HEK293 (cell line): Measurements from ENCODE around the gene SHISAL2A.
A peak's percentile ranks its signal among the peaks of the same experiment; 100 is the strongest.

Experiments used
- GLIS1 ChIP-seq: fragments of 450-650 bp; formaldehyde crosslinking; IDR thresholded peaks from 2 replicates; pipeline ENCODE4 v1.5.1; 2016; ENCODE audit warnings: missing biosample characterization, missing genetic modification characterization
- HOXA7 ChIP-seq: sonication (generic); formaldehyde crosslinking; IDR thresholded peaks from 2 replicates; pipeline ENCODE4 v1.8.1; 2022; ENCODE audit warnings: missing genetic modification reagents, borderline replicate concordance
- HOXD13 ChIP-seq: sonication (generic); formaldehyde crosslinking; IDR thresholded peaks from 2 replicates; pipeline ENCODE4 v1.8.0; 2022; ENCODE audit warnings: missing genetic modification reagents, borderline replicate concordance
- KLF17 ChIP-seq: fragments of 450-650 bp; formaldehyde crosslinking; IDR thresholded peaks from 2 replicates; pipeline ENCODE4 v1.5.1; 2016; ENCODE audit warnings: missing biosample characterization, missing genetic modification characterization
- MYNN ChIP-seq: fragments of 450-650 bp; formaldehyde crosslinking; IDR thresholded peaks from 2 replicates; pipeline ENCODE4 v1.5.1; 2016; ENCODE audit warnings: missing biosample characterization, missing genetic modification characterization, borderline replicate concordance
- OSR2 ChIP-seq: fragments of 450-650 bp; formaldehyde crosslinking; IDR thresholded peaks from 2 replicates; pipeline ENCODE4 v1.5.1; 2016; ENCODE audit warnings: missing biosample characterization, missing genetic modification characterization
- PRDM10 ChIP-seq: fragments of 450-650 bp; formaldehyde crosslinking; IDR thresholded peaks from 2 replicates; pipeline ENCODE4 v1.5.1; 2016; ENCODE audit warnings: missing biosample characterization, missing genetic modification characterization
- ZBTB1 ChIP-seq: fragments of 450-650 bp; formaldehyde crosslinking; IDR thresholded peaks from 2 replicates; pipeline ENCODE4 v1.5.1; 2016; ENCODE audit warnings: missing biosample characterization, missing genetic modification characterization
- ZBTB20 ChIP-seq: fragments of 450-650 bp; formaldehyde crosslinking; IDR thresholded peaks from 2 replicates; pipeline ENCODE4 v1.5.1; 2016; ENCODE audit warnings: missing biosample characterization, missing genetic modification characterization
- ZBTB44 ChIP-seq: fragments of 450-650 bp; IDR thresholded peaks from 2 replicates; pipeline ENCODE4 v1.5.1; 2018; ENCODE audit warnings: missing biosample characterization, mild to moderate bottlenecking, missing genetic modification characterization
- ZBTB49 ChIP-seq: fragments of 450-650 bp; formaldehyde crosslinking; IDR thresholded peaks from 2 replicates; pipeline ENCODE4 v1.5.1; 2016; ENCODE audit warnings: missing biosample characterization, missing genetic modification characterization, low read depth
- ZFP37 ChIP-seq: fragments of 450-650 bp; formaldehyde crosslinking; IDR thresholded peaks from 2 replicates; pipeline ENCODE4 v1.5.1; 2016; ENCODE audit warnings: missing biosample characterization, missing genetic modification characterization
- ZNF169 ChIP-seq: fragments of 450-650 bp; formaldehyde crosslinking; IDR thresholded peaks from 2 replicates; pipeline ENCODE4 v1.5.1; 2016; ENCODE audit warnings: missing biosample characterization, missing genetic modification characterization
- ZNF280D ChIP-seq: fragments of 450-650 bp; formaldehyde crosslinking; IDR thresholded peaks from 2 replicates; pipeline ENCODE4 v1.5.1; 2016; ENCODE audit warnings: missing biosample characterization, missing genetic modification characterization
- ZNF391 ChIP-seq: fragments of 450-650 bp; formaldehyde crosslinking; IDR thresholded peaks from 2 replicates; pipeline ENCODE4 v1.5.1; 2016; ENCODE audit warnings: low read depth, missing biosample characterization, missing genetic modification characterization, borderline replicate concordance
- ZNF398 ChIP-seq: fragments of 450-650 bp; formaldehyde crosslinking; IDR thresholded peaks from 2 replicates; pipeline ENCODE4 v1.5.1; 2017; ENCODE audit warnings: missing biosample characterization, missing genetic modification characterization
- ZNF621 ChIP-seq: fragments of 450-650 bp; formaldehyde crosslinking; IDR thresholded peaks from 2 replicates; pipeline ENCODE4 v1.5.1; 2017; ENCODE audit warnings: missing biosample characterization, missing genetic modification characterization
- ZNF645 ChIP-seq: fragments of 450-650 bp; formaldehyde crosslinking; IDR thresholded peaks from 2 replicates; pipeline ENCODE4; 2016; ENCODE audit warnings: missing biosample characterization, missing genetic modification characterization

Gene SHISAL2A

GRCh38 chr1:52665006-52665941 is 32.3 kb downstream of the SHISAL2A start (continued):
- TF ChIP-seq PRDM10 (tag by site-specific recombination) (no peak), ZBTB1 (tag by site-specific recombination) (no peak), OSR2 (tag by site-specific recombination) (peak; percentile 36; the same call in 1 of the 2 replicates), MYNN (tag by site-specific recombination) (no peak), ZFP37 (tag by site-specific recombination) (no peak), ZBTB49 (tag by site-specific recombination) (no peak), ZNF169 (tag by site-specific recombination) (no peak), HOXD13 (CRISPR knock-in tag) (no peak), KLF17 (peak; percentile 27; the same call in 1 of the 2 replicates), ZNF621 (tag by site-specific recombination) (no peak), GLIS1 (tag by site-specific recombination) (peak; percentile 22; the same call in 1 of the 2 replicates), ZNF645 (tag by site-specific recombination) (no peak), HOXA7 (CRISPR knock-in tag) (no peak), ZBTB44 (no peak), ZNF391 (no peak), ZNF398 (tag by site-specific recombination) (peak; percentile 68; the same call in 1 of the 2 replicates), ZNF280D (no peak), ZBTB20 (tag by site-specific recombination) (0 out of 2 replicates have a peak, but pooled peaks have one; percentile 25)
